Measurements from ENCODE around the gene RAD50. TPM values are rescaled to one million over a fixed set of nuclear protein-coding genes. Genes with fewer than 3 reads are reported as not detected.

Gene RAD50
- total and polyA plus RNA-seq, 8 donors, result 5.9 to 21.1 (median 16.2) TPM

DNA sequence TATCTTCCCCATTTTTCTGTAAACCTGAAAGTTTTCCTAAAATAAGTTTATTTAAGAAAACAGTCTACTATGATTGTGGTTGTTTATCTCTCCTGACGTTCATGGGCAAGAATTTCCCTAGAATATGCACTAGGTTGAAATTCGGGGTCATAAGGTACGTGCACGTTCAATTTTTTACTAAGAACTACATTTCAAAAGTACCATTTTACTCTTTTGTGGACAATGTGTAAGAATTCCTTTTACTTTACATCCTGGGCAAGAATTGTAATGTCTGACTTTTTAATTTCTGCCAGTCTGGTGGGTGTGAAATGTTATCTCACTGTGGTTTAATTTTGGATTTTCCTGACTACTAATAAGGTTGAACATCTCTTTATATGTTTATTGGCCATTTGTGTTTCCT is 25.8 kb upstream of the RAD50 start:
- DNase-seq, result no peak
- Histone ChIP-seq H3K4me1 (no peaks in the 10 kb centered on the region), H3K36me3 (no peaks in the 10 kb centered on the region), H3K4me3 (no peak overlapping the region), H3K9me3 (no peaks in the 10 kb centered on the region), H3K27me3 (no peaks in the 10 kb centered on the region), H3K27ac (no peak overlapping the region)
- WGBS, 2 donors, result 86 to 92% methylated on average over 4 of the region's 4 CpGs
- no peak for ATAC-seq
- no peak for FAIRE-seq
- intact Hi-C loops (cut with DNase I), result no loop called here
- TF ChIP-seq, protein P1, sequence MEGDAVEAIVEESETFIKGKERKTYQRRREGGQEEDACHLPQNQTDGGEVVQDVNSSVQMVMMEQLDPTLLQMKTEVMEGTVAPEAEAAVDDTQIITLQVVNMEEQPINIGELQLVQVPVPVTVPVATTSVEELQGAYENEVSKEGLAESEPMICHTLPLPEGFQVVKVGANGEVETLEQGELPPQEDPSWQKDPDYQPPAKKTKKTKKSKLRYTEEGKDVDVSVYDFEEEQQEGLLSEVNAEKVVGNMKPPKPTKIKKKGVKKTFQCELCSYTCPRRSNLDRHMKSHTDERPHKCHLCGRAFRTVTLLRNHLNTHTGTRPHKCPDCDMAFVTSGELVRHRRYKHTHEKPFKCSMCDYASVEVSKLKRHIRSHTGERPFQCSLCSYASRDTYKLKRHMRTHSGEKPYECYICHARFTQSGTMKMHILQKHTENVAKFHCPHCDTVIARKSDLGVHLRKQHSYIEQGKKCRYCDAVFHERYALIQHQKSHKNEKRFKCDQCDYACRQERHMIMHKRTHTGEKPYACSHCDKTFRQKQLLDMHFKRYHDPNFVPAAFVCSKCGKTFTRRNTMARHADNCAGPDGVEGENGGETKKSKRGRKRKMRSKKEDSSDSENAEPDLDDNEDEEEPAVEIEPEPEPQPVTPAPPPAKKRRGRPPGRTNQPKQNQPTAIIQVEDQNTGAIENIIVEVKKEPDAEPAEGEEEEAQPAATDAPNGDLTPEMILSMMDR (IDR thresholded peaks at IDR 0.05), result no peak

- H3K27me3 ChIP-seq, result no peaks in the 10 kb centered on the region
- no peaks in the 10 kb centered on the region for H3K36me3 ChIP-seq
- no peak overlapping the region for H3K4me3 ChIP-seq
- H3K9me3 ChIP-seq, result no peaks in the 10 kb centered on the region
- intact Hi-C loops (cut with DNase I), result no loop called here
- TF ChIP-seq, protein P1 (IDR thresholded peaks at IDR 0.05), result no peak
- WGBS, 2 donors, result 51 to 62% methylated on average over 4 of the region's 4 CpGs
- DNase-seq, result no peak
- H3K4me1 ChIP-seq, result no peaks in the 10 kb centered on the region
- no peak for FAIRE-seq
- no peak for ATAC-seq
- no peak overlapping the region for H3K27ac ChIP-seq
Measured at GRCh38 chr5:132539716-132540115, 17.1 kb upstream of the RAD50 start.

DNA sequence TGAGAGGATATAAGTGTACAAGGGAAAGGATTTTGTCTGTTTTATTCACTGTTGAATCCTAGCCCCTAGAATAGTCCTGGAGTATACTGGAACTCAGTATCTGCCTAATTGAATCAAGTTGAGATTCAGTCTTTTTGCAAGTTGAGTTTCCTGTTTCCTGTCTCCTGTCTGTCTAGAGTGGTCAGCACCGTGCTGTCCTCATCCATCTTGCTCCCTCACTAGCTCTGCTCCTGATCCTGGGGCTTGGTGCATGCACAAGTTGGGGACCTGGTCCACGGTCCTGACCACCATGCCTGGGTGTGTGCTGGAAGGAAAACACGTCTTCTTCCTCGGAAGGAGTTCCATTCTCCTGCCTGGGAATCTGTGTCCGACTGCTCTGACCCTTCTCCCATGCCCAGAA is 16.6 kb upstream of the RAD50 start:
- Histone ChIP-seq H3K36me3 (no peaks in the 10 kb centered on the region), H3K9me3 (no peaks in the 10 kb centered on the region), H3K4me3 (no peak overlapping the region), H3K27ac (no peak overlapping the region), H3K4me1 (no peaks in the 10 kb centered on the region), H3K27me3 (no peaks in the 10 kb centered on the region)
- FAIRE-seq (no peak), ATAC-seq (no peak), DNase-seq (no peak)
- TF ChIP-seq, protein P1 (IDR thresholded peaks at IDR 0.05), result no peak
- intact Hi-C loops (cut with DNase I), result no loop called here
- 74 to 75% methylated on average over 5 of the region's 5 CpGs for WGBS, 2 donors

DNA sequence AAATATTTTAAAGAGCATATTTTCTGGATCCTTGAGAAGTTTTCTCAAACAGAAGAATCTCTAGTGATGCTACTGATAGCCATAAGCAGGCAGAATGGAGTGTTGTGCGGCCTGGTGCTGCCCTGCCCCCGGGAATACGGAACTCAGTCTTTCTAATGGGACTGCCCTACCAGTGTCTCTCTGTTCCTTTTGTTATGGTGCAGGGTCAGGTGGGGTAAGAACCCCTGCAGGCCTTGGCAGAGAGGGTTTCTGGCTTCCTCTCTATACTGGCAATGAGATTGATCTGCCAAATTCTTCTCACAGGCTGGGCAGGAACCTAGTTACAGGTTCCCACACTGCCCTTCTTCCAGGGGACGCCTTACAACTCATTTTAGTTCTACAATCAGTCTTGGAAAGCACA is 16.0 kb upstream of the RAD50 start:
- H3K36me3 ChIP-seq, result no peaks in the 10 kb centered on the region
- no peaks in the 10 kb centered on the region for H3K9me3 ChIP-seq
- no peaks in the 10 kb centered on the region for H3K27me3 ChIP-seq
- 85 to 93% methylated on average over 4 of the region's 4 CpGs for WGBS, 2 donors
- intact Hi-C loops (cut with DNase I), result no loop called here
- no peak overlapping the region for H3K27ac ChIP-seq
- TF ChIP-seq, protein P1 (IDR thresholded peaks at IDR 0.05), result no peak
- no peak for DNase-seq
- ATAC-seq, result no peak
- no peaks in the 10 kb centered on the region for H3K4me1 ChIP-seq
- H3K4me3 ChIP-seq, result no peak overlapping the region
- no peak for FAIRE-seq

GRCh38 chr5:132543472-132544201 is 13.1 kb upstream of the RAD50 start, which contains the start of gene IL5:
IL5 (minus strand) TSS chr5:132543522; CDS start chr5:132543478, 44 bp downstream.
- TF ChIP-seq, protein P1 (IDR thresholded peaks at IDR 0.05), result no peak
- H3K9me3 ChIP-seq, result no peaks in the 10 kb centered on the region
- FAIRE-seq (no peak), DNase-seq (no peak), ATAC-seq (no peak)
- H3K4me1 ChIP-seq, result no peaks in the 10 kb centered on the region
- 68 to 76% methylated on average over 7 of the region's 7 CpGs for WGBS, 2 donors
- no peak within 1 kb of the TSS for H3K27ac ChIP-seq
- no peaks in the 10 kb centered on the region for H3K36me3 ChIP-seq
- intact Hi-C loops (cut with DNase I), result no loop called here
- H3K27me3 ChIP-seq, result no peaks in the 10 kb centered on the region
- H3K4me3 ChIP-seq, result no peak within 1 kb of the TSS
